HepG2 (cell line): Measurements from ENCODE around the gene INO80B. TPM values are rescaled to one million over a fixed set of nuclear protein-coding genes. Genes with fewer than 3 reads are reported as not detected.
A peak's percentile ranks its signal among the peaks of the same experiment; 100 is the strongest.

Source experiments
- ATAD3A ChIP-seq: sonication (generic); formaldehyde crosslinking; IDR thresholded peaks from 2 replicates; pipeline ENCODE4 v1.4.0; 2020; ENCODE audit warnings: missing genetic modification reagents
- CCAR2 ChIP-seq: fragments of 200-400 bp; formaldehyde crosslinking; optimal IDR thresholded peaks from 2 replicates; pipeline ENCODE3; 2018; ENCODE audit warnings: low read depth, mild to moderate bottlenecking, low read length, moderate library complexity
- HIC2 ChIP-seq: sonication (generic); formaldehyde crosslinking; IDR thresholded peaks from 2 replicates; pipeline ENCODE4 v1.9.0; 2022; ENCODE audit warnings: low read depth, missing genetic modification reagents
- MAFF ChIP-seq: IDR thresholded peaks from 2 replicates; pipeline ENCODE4 v1.6.1; 2011; ENCODE audit warnings: low read depth, low read length, improper control_type of control experiment
- NFIB ChIP-seq: sonication (generic); formaldehyde crosslinking; IDR thresholded peaks from 2 replicates; pipeline ENCODE4 v1.9.0; 2021; ENCODE audit warnings: missing genetic modification reagents, mild to moderate bottlenecking, borderline replicate concordance
- RXRA ChIP-seq: sonication (generic); formaldehyde crosslinking; IDR thresholded peaks from 2 replicates; pipeline ENCODE4 v1.5.1; 2020; ENCODE audit warnings: missing genetic modification reagents
- SP1 ChIP-seq, 2 experiments: fragments of 450-650 bp in 1 of 2; sonication (generic) in 1 of 2; formaldehyde crosslinking in 1 of 2; IDR thresholded peaks; 2 replicates each; pipeline versions ENCODE4 v1.4.0 to v1.6.1; 2016 to 2020; ENCODE audit warnings: missing genetic modification reagents in 1 of 2
- TFDP1 ChIP-seq: IDR thresholded peaks from 2 replicates; pipeline ENCODE4 v1.6.1; 2016; ENCODE audit warnings: missing compliant biosample characterization, missing genetic modification reagents, borderline replicate concordance
- ZBTB38 ChIP-seq: sonication (generic); formaldehyde crosslinking; IDR thresholded peaks from 2 replicates; pipeline ENCODE4 v1.5.1; 2020; ENCODE audit warnings: mild to moderate bottlenecking, missing genetic modification reagents
- ZNF17 ChIP-seq: sonication (generic); formaldehyde crosslinking; IDR thresholded peaks from 2 replicates; pipeline ENCODE4 v1.5.0; 2020; ENCODE audit warnings: mild to moderate bottlenecking, missing genetic modification reagents
- ZNF468 ChIP-seq: sonication (generic); formaldehyde crosslinking; IDR thresholded peaks from 2 replicates; pipeline ENCODE4 v1.8.0; 2022; ENCODE audit warnings: mild to moderate bottlenecking, moderate library complexity, missing genetic modification reagents
- ZNF576 ChIP-seq: sonication (generic); formaldehyde crosslinking; IDR thresholded peaks from 2 replicates; pipeline ENCODE4 v1.4.0; 2020; ENCODE audit warnings: mild to moderate bottlenecking, missing genetic modification reagents
- ZNF703 ChIP-seq: sonication (generic); formaldehyde crosslinking; IDR thresholded peaks from 2 replicates; pipeline ENCODE4 v1.5.1; 2020; ENCODE audit warnings: missing genetic modification reagents, mild to moderate bottlenecking, moderate library complexity, borderline replicate concordance
- ZNF75D ChIP-seq: sonication (generic); formaldehyde crosslinking; IDR thresholded peaks from 2 replicates; pipeline ENCODE4 v1.8.1; 2023; ENCODE audit warnings: missing genetic modification reagents, mild to moderate bottlenecking, borderline replicate concordance
- ZNF788 ChIP-seq: sonication (generic); formaldehyde crosslinking; IDR thresholded peaks from 2 replicates; pipeline ENCODE4 v1.5.0; 2020; ENCODE audit warnings: mild to moderate bottlenecking, missing genetic modification reagents, borderline replicate concordance
- ZNF790 ChIP-seq: sonication (generic); formaldehyde crosslinking; IDR thresholded peaks from 2 replicates; pipeline ENCODE4 v1.8.0; 2022; ENCODE audit warnings: missing genetic modification reagents, mild to moderate bottlenecking, borderline replicate concordance
- ZSCAN30 ChIP-seq: sonication (generic); formaldehyde crosslinking; IDR thresholded peaks from 2 replicates; pipeline ENCODE4 v1.5.0; 2020; ENCODE audit warnings: mild to moderate bottlenecking, missing genetic modification reagents
- polyA plus RNA-seq, 8 experiments: library from polyadenylated mRNA; depleted of rRNA in 3 of 8; stranded (reverse) in 7 of 8; unstranded in 1 of 8; fragments of >200 nt; fragmentation: Illumina TruSeq in 4 of 8; extraction: Trizol in 4 of 8; gene quantifications; 2 replicates each; pipeline versions ENCODE4 v1.2.1 to v1.2.3, GENCODE V29; 2011 to 2016; ENCODE audit warnings: low read depth in 4 of 8, missing spikeins in 1 of 8, mixed read lengths in 1 of 8; ENCODE audit not compliant: insufficient read depth in 1 of 8
- total RNA-seq, 5 experiments: library from RNA; depleted of rRNA; stranded (reverse); fragments of >200 nt; fragmentation: Illumina TruSeq; extraction: Trizol; gene quantifications; 2 replicates each; pipeline ENCODE4 v1.2.3, GENCODE V29; 2016; ENCODE audit warnings: low read depth in 1 of 5

INO80B gene
- total and polyA plus RNA-seq, 2 of the 13 experiments (the other 11 are each of a cell fraction or from before 2014, with no cell fraction given): 6.2 to 14.5 TPM

- TF ChIP-seq ZNF576 (CRISPR knock-in tag) (peak; percentile 89), RXRA (CRISPR knock-in tag) (peak; percentile 56; the same call in 1 of the 2 replicates), ZNF788 (peak; percentile 37; the same call in 1 of the 2 replicates), MAFF (no peak), ZNF790 (peak; percentile 94; the same call in 1 of the 2 replicates), ZNF703 (CRISPR knock-in tag) (no peak), ZBTB38 (CRISPR knock-in tag) (peak; percentile 77), CCAR2 (peak; percentile 32), ZNF17 (CRISPR knock-in tag) (no peak), HIC2 (CRISPR knock-in tag) (peak; percentile 65; the same call in 1 of the 2 replicates), NFIB (CRISPR knock-in tag) (no peak; the same call in none of the 2 replicates), ZNF75D (CRISPR knock-in tag) (no peak), ZSCAN30 (CRISPR knock-in tag) (no peak), TFDP1 (peak; percentile 10; the same call in 1 of the 2 replicates), ATAD3A (no peak), SP1 (IDR thresholded peaks at IDR 0.05) (no peak), SP1 (CRISPR knock-in tag; IDR thresholded peaks at IDR 0.05) (peak; percentile 46), ZNF468 (CRISPR knock-in tag) (0 out of 2 replicates have a peak, but pooled peaks have one; percentile 90)
Measured at GRCh38 chr2:74502720-74503505, 48.0 kb downstream of the INO80B start (continued).
